Ovary (tissue), 9 donors: ENCODE data around the gene DCAF10. TPM values are rescaled to one million over a fixed set of nuclear protein-coding genes. Genes with fewer than 3 reads are reported as not detected.
"Not testable (repeated sequence)": the region's sequence is repeated elsewhere in the genome, so short reads cannot be mapped to it uniquely, and the experiment has no call there.

Experiments
- DNase-seq, 5 donors: peaks; one replicate each; pipeline ENCODE4 v3.0.0-alpha.2; 2019 to 2020
- H3K27ac ChIP-seq, 2 donors: fragments of 200-600 bp; one replicate each; pipeline versions ENCODE4 v1.5.1 to v1.8.0; 2019 to 2022
- H3K27me3 ChIP-seq: fragments of 200-600 bp; one replicate; pipeline ENCODE4 v1.8.0; 2022
- H3K36me3 ChIP-seq: fragments of 200-600 bp; sonication (generic); one replicate; pipeline ENCODE4 v1.5.1; 2019
- H3K4me1 ChIP-seq: one replicate; pipeline ENCODE4 v1.8.1; 2013; ENCODE audit warnings: mild to moderate bottlenecking, moderate library complexity; ENCODE audit not compliant: insufficient read depth
- H3K4me3 ChIP-seq: fragments of 200-600 bp; sonication (generic); one replicate; pipeline ENCODE4 v1.5.1; 2017
- H3K9me3 ChIP-seq, 2 donors: fragments of 200-600 bp in 1 of 2; sonication (generic) in 1 of 2; one replicate each; pipeline versions ENCODE4 v1.5.1 to v1.8.1; 2013 to 2019; ENCODE audit warnings: mild to moderate bottlenecking in 1 of 2, moderate library complexity in 1 of 2
- CTCF ChIP-seq, 3 donors: fragments of 450-650 bp in 2 of 3; fragments of 200-600 bp in 1 of 3; IDR thresholded peaks; one replicate each; pipeline versions ENCODE4 v1.5.1 to v1.8.0; 2016 to 2022; ENCODE audit warnings: antibody characterized with exemption in 3 of 3, mild to moderate bottlenecking in 1 of 3
- EP300 ChIP-seq: sonication (generic); formaldehyde crosslinking; IDR thresholded peaks from one replicate; pipeline ENCODE4 v1.6.1; 2017; ENCODE audit warnings: antibody characterized with exemption
- POLR2A ChIP-seq: fragments of 450-650 bp; IDR thresholded peaks from one replicate; pipeline ENCODE4 v1.6.1; 2017; ENCODE audit warnings: antibody characterized with exemption, mild to moderate bottlenecking, moderate library complexity
- WGBS, 3 donors: extraction: QIAGEN DNeasy Blood & Tissue Kit in 1 of 3; methylation state at CpG; one replicate each; pipeline versions ENCODE4 v1.1.5 to v1.1.7; 2013 to 2017; 5-methylcytosine and 5-hydroxymethylcytosine counted together
- intact Hi-C, 4 donors: fragments of 100-400 bp; cut with DNase I; formaldehyde crosslinking; loops; one replicate each; pipeline versions ENCODE4 v1.11.0 to v1.15.1; 2022 to 2023
- polyA plus RNA-seq, 2 donors: library from polyadenylated mRNA; stranded (reverse); fragments of 200-250 nt in 1 of 2; fragments of 350-450 nt in 1 of 2; fragmentation: Illumina TruSeq in 1 of 2; extraction: RNeasy Lipid Tissue Mini Kit (QIAGEN cat#74804) in 1 of 2; gene quantifications; one replicate each; pipeline ENCODE4 v1.2.3, GENCODE V29; 2013 to 2014
- total RNA-seq, 7 donors: library from RNA; depleted of rRNA in 2 of 7; stranded (reverse); fragments of >200 nt in 2 of 7; fragmentation: NEBNext Ultra II Directional in 3 of 7; extraction: Animal tissue kit (Norgen Biotek cat#: 25700) in 3 of 7; gene quantifications; one replicate each; pipeline versions ENCODE4 v1.1.0 to v1.2.4, GENCODE V29; 2016 to 2023
- donor health status: DM: no; HTN: no; CAD: no; lungs with moderate emphysema.
- donor health status: DM: no; HTN: no; CAD: no.
- donor health status: Bipolar disorder and iron deficiency.
- donor health status: DM: yes; HTN: yes; CAD: no.
- donor health status: DM: no; HTN: no; CAD: no.
- donor health status: DM: yes; HTN: yes; CAD: no.

The DCAF10 gene
- total and polyA plus RNA-seq, 9 donors: 9.0 to 39.8 (median 25.9) TPM

- no peak overlapping the region for H3K27ac ChIP-seq
- H3K9me3 ChIP-seq: no peaks in the 10 kb centered on the region
- no peaks in the 10 kb centered on the region for H3K27me3 ChIP-seq
- peak in 1 of 5 donors; percentile 4 for DNase-seq
- H3K4me3 ChIP-seq: no peak overlapping the region
- peaks cover 4% of the 10 kb centered on the region for H3K4me1 ChIP-seq
- no peak for TF ChIP-seq EP300
- TF ChIP-seq CTCF (IDR thresholded peaks at IDR 0.05): no peak
- TF ChIP-seq POLR2A: no peak
- intact Hi-C loops: no loop called here
- 24 to 50% (median 30%) methylated on average over 4 of the region's 4 CpGs for WGBS, 3 donors
- H3K36me3 ChIP-seq: no peaks in the 10 kb centered on the region
These were observed 108.1 kb downstream of the DCAF10 start for GRCh38 chr9:37908698-37909186.

GRCh38 chr9:37909326-37909725, 108.7 kb downstream of the DCAF10 start:
- no peaks in the 10 kb centered on the region for H3K27me3 ChIP-seq
- no peaks in the 10 kb centered on the region for H3K36me3 ChIP-seq
- no peak overlapping the region for H3K4me3 ChIP-seq
- TF ChIP-seq POLR2A (no peak), CTCF (IDR thresholded peaks at IDR 0.05) (no peak), EP300 (no peak)
- intact Hi-C loops: no loop called here
- no peak for DNase-seq
- no peaks in the 10 kb centered on the region for H3K9me3 ChIP-seq
- no peak overlapping the region for H3K27ac ChIP-seq
- 92 to 97% (median 93%) methylated on average over 3 of the region's 3 CpGs for WGBS, 3 donors
- peaks cover 4% of the 10 kb centered on the region for H3K4me1 ChIP-seq

- H3K4me3 ChIP-seq: not testable (repeated sequence)
These were observed 109.2 kb downstream of the DCAF10 start for GRCh38 chr9:37909836-37910235.

GRCh38 chr9:37910271-37910670, 109.7 kb downstream of the DCAF10 start:
- intact Hi-C loops: loop anchor here (5.0 to 10.0 kb wide), 6 partner anchors 157 to 525 kb away; partner anchors contain the start of genes SHB (in 2 of the 4) and ALDH1B1 (in 1 of the 4)
- Histone ChIP-seq H3K27ac (no peak overlapping the region), H3K4me1 (no peaks in the 10 kb centered on the region), H3K4me3 (no peak overlapping the region), H3K27me3 (no peaks in the 10 kb centered on the region), H3K36me3 (no peaks in the 10 kb centered on the region), H3K9me3 (no peaks in the 10 kb centered on the region)
- no peak for DNase-seq
- TF ChIP-seq EP300 (no peak), CTCF (IDR thresholded peaks at IDR 0.05) (no peak), POLR2A (no peak)
- WGBS, 3 donors: 91 to 92% (median 91%) methylated on average over 4 of the region's 4 CpGs

More at GRCh38 chr9:37909836-37910235, 109.2 kb downstream of the DCAF10 start:
- not testable (repeated sequence) for H3K9me3 ChIP-seq, H3K27me3 ChIP-seq, H3K27ac ChIP-seq, H3K4me1 ChIP-seq, H3K36me3 ChIP-seq, DNase-seq
- intact Hi-C loops: loop anchor here (5.0 to 10.0 kb wide), 6 partner anchors 157 to 525 kb away; partner anchors contain the start of genes SHB (in 2 of the 4) and ALDH1B1 (in 1 of the 4)
- WGBS, 3 donors: 80 to 86% (median 82%) methylated on average over 5 of the region's 5 CpGs

- no peak overlapping the region for H3K27ac ChIP-seq
- peak in 3 of 5 donors; percentile 40 to 57 (median 51) for DNase-seq
- WGBS, 3 donors: 8 to 35% (median 16%) methylated on average over 6 of the region's 6 CpGs
- H3K4me1 ChIP-seq: no peaks in the 10 kb centered on the region
- H3K27me3 ChIP-seq: no peaks in the 10 kb centered on the region
- no peaks in the 10 kb centered on the region for H3K36me3 ChIP-seq
- no peaks in the 10 kb centered on the region for H3K9me3 ChIP-seq
- intact Hi-C loops: loop anchor here (5.0 to 10.0 kb wide), 6 partner anchors 156 to 524 kb away; partner anchors contain the start of genes SHB (in 2 of the 4) and ALDH1B1 (in 1 of the 4)
- H3K4me3 ChIP-seq: no peak overlapping the region
- TF ChIP-seq CTCF (IDR thresholded peaks at IDR 0.05): no peak
- no peak for TF ChIP-seq POLR2A
- TF ChIP-seq EP300: no peak
These were observed 110.7 kb downstream of the DCAF10 start for GRCh38 chr9:37911271-37911681.
